HG03442 (cell line): Measurements from ENCODE around the gene TRMT44.
A peak's percentile ranks its signal among the peaks of the same experiment; 100 is the strongest.
"Not testable (repeated sequence)": the region's sequence is repeated elsewhere in the genome, so short reads cannot be mapped to it uniquely, and the experiment has no call there.

Source experiments
- ATAC-seq: cut with Tn5 transposase; IDR thresholded peaks from one replicate; pipeline ENCODE4 v1.9.1; 2021; ENCODE audit warnings: mild to moderate bottlenecking, moderate library complexity; ENCODE audit not compliant: unreplicated experiment

The TRMT44 gene

DNA sequence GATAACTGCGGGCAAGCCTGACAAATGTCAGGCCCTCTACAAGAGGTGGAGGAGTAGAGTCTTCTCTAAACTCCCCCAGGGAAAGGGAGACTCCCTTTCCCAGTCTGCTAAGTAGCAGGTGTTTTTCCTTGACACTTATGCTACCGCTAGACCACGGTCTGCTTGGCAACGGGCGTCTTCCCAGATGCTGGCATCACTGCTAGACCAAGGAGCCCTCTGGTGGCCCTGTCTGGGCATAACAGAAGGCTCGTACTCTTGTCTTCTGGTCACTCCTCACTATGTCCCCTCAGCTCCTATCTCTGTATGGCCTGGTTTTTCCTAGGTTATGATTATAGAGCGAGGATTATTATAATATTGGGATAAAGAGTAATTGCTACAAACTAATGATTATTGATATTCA, 33.7 kb upstream of the TRMT44 start:
- ATAC-seq: not testable (repeated sequence)

DNA sequence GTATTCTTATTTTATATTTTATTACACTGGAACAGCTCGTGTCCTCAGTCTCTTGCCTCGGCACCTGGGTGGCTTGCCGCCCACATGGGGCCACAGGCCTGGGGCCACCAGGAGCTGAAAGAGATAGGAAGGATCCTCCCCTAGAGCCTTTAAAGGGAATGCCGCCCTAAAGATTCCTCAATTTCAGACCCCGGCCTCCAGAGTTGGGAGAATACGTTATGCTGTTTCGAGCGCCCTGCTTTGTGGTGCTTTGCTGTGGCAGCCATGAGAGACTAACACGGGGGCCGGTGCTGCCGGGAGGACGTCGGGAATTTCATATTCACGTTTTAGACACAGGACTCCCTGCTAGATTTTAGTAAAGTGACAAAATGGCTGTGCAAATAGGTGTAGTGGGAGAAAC, 33.3 kb upstream of the TRMT44 start:
- no peak for ATAC-seq

DNA sequence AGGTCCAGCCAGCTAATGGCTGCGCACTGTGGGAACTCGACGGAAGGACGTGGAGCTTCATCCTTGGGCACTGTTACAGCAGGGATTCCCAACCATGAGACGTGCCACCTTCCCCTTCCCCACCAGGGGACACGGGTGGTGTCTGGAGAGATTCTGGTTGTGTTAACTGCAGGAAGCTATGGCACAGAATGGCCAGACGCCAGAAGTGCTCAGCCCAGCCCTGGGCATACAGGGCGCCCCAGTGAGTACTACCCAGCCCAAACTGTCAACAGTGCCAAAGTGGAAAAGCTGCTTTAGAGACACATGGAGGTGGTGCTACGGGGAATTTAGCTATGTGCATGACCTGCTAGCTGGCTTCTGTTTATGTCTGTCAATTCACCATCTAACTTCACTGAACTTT, 32.8 kb upstream of the TRMT44 start:
- no peak for ATAC-seq

DNA sequence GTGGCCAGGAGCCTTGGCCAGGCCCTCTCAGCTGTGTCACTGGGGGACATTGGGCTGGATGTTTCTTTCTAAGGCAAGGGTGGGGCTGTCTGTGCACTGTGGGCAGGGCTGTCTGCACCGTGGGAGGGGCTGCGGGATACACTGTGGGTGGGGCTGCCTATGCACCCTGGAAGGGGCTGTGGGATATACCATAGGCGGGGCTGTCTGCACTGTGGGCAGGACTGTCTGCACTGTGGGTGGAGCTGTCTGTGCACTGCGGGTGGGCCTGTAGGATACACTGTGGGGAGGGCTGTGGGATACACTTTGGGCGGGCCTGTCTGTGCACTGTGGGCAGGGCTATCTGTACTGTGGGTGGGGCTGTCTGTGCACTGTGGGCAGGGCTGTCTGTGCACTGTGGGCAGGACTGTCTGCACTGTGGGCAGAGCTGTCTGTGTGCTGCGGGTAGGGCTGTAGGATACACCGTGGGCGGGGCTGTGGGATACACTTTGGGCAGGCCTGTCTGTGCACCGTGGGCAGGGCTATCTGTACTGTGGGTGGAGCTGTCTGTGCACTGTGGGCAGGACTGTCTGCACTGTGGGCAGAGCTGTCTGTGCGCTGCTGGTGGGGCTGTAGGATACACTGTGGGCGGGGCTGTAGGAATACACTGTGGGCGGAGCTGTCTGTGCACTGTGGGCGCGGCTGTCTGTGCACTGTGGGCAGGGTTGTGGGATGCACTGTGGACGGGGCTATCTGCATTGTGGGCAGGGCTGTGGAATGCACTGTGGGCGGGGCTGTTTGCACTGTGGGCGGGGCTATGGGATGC, 31.1 kb upstream of the TRMT44 start:
- ATAC-seq: no peak

DNA sequence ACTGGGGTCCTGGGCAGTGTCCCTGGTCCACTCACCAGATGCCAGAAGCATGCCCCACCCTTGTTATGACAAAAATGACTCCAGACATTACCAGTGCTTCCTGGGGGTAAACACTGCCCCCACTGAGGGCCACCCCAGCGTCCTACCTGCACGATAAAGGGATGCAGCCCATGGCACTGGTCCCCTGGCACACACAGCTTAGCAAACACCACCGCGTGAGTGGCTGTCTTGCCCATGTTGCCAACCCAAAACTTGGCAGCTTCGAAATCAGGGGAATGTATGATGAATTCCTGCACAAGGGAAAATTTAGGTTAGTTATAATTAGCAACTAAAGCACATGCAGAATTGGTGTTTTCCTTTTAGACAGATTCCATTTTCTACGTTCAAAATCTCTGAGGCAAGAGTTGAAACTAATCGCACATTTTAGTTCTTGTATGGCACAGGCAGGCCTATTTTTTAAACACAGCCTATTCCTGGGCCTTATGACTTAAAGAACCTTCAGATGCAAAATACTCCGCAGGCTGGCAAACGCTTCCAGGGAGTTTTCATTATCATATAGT, 30.4 kb upstream of the TRMT44 start:
- ATAC-seq: no peak

DNA sequence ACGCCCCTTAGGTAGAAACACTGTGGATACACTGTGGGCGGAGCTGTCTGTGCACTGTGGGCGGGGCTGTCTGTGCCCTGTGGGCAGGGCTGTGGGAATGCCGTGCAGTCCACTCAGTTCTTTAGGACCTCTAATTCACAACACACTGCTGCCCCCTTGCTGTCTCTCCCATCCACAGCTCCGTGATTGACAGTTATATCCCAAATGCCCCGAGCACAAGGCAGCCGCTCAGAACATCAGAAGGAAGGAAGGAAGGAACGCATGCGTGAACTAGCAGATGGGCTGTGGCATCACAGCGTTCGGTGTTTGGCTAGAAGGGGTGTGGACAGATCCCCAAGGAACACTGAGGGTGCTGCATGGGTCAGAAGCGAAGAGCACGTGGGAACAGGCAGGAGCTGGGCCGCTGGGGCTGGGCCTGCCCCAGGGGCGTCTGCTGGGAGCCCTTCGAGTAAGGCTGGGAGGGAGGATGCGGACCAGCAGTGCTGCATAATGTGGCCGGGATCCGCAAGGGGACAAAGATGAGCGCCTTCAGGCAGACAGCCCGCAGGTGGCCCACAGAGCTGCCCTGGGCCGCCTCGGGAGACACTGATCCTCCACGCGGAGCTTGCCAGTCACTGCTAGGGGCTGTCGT, 29.8 kb upstream of the TRMT44 start:
- ATAC-seq: no peak

DNA sequence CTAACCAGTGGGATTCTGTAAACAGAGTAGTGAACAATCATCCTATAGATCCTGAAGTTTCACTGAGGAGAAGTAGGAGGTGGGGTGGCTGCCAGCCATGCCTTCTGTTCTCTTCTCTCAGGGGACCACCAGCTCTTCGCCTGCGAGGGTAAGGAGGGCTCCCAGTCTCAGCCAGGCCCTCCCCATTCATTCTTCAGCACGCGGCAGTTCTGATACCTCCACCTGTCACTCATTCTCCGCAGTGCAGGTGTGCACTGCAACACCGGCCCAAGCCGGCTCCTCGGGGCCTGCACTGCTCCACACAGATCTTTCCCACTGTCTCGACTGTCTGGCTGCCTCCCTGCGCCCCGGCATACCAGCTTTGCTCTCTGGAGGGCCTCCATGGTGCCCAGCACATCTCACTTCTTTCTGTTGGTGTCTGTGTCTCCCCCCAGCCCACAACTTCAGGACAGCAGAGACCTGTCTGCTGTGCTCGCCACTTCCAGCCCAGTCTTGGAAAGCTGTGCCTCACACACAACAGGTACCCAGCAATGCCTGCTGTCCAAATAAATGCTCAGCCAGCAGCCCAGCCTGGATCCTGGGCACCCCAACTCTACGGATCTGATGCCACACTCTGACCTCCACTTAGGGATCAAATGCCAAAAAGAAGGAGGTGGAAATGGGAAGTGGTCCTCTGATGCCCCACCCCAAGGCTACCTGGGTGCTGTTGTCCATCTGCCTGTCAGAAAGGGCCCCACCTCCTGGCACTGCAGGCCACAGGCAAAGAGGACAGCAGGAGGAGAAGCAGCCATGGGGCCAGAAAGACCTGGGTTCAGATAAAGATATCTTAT, 29.0 kb upstream of the TRMT44 start:
- ATAC-seq: no peak

DNA sequence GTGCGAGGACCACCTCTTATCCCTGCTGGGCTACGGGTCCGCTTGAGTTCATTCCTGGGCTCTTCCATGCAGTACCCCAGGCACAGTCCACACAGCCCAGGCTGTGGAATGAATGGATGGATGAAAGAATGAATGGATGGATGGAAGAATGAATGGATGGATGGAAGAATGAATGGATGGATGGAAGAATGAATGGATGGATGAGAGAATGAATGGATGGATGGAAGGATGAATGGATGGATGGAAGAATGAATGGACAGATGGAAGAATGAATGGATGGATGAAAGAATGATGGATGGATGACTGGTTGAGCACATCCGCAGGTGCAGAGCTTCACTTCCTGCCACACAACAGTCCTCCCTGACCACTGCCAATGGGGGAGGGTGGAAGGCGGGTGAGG, 28.3 kb upstream of the TRMT44 start:
- ATAC-seq: no peak

DNA sequence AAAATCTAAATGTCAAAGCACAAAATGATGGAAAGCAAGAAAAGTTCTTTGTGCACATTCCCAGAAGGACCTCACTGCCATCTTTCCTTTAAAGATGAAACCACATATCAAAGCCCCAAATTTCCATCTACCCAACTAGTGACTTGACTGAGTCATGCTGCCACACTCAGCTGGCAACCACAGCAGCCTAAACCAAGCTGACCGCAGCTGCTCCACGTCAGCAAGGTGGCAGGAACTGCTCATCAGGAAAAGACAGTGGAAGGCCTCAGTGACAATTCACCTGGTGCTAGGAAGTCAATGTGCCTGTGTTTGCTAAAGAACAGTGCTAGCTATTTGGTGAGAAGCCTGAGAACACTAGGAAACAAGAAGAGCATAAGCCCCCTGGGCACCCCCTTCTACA, 26.2 kb upstream of the TRMT44 start:
- no peak for ATAC-seq

DNA sequence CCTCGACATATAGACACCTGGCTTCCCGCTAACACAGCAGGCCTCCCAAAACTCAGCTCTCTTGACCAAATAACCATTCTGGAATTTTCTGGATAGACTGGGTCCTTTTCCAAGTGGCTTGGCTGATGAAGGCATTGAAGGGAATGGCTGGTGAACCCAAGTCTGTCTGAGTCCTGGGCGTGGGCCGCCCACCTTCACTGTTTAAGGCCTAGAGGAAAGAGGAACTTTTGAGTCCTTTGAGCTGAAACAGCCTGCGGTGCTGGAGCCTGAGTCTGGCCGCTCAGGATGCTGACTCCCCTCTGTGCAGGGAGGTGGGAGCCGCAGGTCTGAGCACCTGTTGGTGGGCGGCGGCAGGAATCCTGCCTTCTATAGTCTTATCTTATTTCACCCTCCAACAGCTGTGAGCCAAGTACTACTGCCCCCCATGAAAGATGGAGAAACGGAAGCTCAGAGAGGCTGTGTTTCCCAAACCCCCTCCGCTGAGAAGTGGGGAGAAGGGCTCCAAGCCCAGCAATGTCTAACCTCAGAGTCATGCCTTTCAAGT, 23.4 kb upstream of the TRMT44 start:
- ATAC-seq: no peak

DNA sequence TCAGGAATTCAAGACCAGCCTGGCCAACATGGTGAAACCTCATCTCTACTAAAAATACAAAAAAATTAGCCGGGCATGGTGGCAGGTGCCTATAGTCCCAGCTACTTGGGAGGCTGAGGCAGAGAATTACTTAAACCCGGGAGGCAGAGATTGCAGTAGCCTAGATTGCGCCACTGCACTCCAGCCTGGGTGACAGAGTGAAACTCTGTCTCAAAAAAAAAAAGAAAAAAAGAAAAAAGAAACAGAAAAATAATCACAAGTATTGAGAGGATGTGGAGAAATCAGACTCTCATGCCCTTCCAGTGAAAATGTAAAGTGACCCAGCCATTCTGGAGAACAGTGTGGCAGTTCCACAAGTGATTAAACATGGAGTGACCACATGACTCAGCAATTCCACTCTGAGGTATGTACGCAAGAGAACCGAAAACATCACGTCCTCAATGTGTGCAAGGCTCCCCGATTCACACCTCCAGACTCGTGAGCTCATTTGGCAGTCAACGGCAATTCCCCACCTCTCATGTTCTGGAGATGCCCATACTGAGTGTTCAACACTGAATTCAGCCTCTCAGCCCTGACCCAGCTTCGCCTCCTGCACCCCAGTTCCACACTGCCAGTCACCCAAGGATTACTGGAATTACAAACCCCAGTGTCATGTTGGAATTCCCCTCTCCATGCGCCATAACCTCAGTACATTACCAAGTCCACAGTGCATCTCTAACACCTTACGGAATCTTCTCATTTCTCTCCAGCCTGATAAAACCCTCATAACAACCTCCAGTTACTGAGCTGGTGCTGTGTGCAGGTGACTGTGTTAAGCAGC, 21.1 kb upstream of the TRMT44 start:
- peak; percentile 95 for ATAC-seq

DNA sequence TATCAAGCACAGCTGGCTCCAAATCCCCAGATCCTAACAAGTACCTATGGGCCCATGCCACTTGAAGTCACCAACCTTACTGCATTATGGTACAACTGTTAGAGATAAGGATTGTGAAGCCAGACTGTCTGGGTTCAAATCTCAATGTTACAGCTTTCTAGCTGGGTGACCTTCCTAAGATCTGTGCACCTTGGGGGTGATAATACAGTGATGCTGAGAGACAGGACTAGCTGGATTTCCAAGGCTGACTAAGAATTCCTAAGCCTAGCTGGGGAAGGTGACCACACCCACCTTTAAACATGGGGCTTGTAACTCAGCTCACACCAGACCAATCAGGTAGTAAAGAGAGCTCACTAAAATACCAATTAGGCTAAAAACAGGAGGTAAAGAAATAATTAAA, 20.4 kb upstream of the TRMT44 start:
- not testable (repeated sequence) for ATAC-seq

DNA sequence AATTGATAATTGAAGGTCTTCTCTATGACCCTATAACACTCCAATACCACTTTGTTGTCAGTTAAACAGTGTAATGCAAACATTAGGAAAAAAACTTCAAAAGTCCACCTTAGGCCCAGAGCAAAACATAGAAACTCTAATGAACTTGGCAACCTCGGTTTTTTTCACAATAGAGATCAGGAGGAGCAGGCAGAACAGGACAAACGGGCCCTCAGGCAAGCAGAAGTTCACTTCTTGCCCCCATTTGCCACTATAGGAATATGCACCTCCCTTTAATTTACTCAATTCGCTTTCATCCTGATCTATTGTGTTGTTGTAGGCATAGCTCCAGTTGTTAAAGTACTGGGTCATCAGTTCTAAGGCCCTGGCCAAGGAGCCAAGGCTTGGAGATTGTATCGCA, 18.2 kb upstream of the TRMT44 start:
- ATAC-seq: no peak

DNA sequence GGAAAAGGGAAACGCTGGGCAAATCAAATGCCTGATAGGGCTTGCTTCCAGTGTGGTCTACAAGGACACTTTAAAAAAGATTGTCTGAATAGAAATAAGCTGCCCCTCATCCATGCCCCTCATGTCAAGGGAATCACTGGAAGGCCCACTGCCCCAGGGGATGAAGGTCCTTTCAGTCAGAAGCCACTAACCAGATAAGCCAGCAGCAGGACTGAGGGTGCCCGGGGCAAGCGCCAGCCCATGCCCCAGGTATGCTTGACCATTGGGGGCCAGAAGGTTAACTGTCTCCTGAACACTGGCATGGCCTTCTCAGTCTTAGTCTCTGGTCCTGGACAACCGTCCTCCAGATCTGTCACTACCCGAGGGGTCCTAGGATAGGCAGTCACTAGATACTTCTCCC, 17.8 kb upstream of the TRMT44 start:
- ATAC-seq: no peak

DNA sequence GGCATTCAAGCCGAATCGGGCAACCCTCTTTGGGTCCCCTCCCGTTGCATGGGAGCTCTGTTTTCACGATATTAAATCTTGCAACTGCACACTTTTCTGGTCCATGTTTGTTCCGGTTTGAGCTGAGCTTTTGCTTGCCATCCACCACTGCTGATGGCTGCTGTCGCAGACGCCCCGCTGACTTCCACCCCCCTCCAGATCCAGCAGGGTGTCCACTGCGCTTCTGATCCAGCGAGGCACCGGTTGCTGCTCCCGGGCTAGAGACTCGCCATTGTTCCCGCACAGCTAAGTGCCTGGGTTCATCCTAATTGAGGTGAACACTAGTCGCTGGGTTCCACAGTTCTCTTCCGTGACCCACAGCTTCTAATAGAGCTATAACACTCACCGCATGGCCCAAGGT, 13.3 kb upstream of the TRMT44 start:
- no peak for ATAC-seq

DNA sequence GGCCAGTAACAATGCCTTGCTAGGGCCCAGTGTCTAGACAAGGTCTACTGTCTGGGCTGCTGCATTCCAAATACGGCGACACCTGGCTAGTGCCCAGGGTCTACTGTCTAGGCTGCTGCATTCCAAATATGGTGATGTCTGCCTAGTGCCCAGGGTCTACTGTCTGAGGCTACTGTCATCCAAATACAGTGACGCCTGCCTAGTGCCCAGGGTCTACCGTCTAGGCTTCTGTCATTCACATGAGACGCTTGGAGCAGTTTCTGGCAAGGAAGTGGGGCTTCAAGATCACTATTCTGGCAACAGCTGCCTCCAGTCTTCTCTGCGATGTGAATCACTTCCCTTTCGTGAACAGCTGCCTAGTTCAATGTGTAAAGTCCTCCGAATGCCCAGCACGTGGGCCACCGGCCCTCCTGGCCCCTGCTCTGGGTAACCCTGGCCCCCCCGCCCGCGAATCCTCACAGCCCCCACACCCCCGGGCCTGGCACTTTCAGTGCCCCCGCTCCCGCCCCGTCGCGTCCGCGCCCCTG, 12.8 kb upstream of the TRMT44 start:
- peak; percentile 40 for ATAC-seq

DNA sequence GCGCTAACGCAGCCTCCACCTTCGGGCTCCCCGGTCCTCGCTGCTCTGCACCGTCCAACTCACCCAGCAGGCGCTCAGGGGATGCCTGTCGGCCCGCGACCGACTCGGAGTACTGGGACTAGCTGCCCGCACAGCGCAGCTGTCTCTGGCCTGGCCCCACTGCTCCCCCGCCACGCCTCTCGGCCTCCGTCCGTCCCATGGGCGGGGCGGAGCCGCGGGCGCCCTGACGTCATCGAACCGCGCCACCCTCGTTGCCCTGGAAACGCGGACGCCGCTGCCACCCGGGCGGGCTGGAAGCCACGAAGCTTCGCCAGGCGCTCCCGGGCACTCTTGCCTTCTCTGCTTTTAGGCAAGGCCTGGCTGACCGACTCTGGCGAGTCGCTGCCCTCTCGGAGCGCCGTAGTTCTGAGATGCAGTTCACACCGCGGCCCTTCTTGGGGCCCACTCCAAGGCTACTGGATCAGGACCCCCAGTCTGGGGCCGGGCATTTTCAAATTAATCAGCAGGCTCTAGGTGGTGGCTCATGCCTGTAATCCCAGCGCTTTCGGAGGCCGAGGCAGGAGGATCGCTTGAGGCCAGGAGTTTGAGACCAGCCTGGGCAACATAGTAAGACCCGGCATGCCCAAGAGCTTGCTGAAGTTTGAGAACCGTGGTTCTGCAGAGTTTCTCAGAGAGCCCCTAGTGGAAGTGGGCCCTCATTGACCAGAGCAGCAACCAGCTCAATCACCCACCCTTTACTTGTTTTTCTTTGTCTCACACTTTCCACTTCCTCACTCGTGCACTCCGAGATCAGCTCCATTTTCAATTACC, 12.1 kb upstream of the TRMT44 start:
- ATAC-seq: peak; percentile 92

DNA sequence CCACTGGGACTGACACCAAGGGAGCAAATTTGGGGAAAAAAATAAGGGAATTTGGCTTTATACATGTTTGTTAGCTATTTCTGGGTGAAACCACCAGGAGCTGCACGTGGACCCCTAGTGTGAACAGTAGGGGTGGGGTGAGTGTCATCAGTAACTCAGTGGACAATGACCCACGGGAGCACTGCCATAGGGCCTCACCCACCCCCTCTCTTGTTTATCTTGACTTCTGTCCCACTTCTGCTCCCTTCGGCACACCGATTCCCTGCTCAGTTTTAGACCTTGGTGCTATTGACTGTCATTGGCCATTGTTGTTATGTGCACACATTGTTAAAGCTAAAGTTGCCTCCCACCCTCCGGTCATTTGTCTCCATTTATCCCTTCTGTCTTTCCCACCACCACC, 9.0 kb upstream of the TRMT44 start:
- ATAC-seq: no peak

DNA sequence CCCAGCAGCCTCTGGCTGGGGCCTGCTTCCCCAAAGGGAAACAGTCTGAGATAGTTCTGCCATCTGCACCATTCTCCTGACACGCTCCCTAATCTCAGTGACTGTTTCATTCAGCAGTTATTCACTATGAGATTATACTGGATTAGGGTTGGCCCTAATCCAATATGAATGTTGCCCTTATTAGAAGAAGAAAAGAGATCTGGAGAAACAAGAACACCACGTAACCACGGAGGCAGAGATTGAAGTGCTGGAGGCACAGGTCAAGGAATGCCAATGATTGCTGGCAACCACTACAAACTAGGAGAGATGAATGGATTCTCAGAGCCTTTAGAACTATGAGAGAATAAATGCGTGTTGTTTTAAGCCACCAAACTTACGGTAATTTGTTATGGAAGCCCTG, 7.4 kb upstream of the TRMT44 start:
- no peak for ATAC-seq
